ENCODE measurements around the gene KANK3. TPM values are rescaled to one million over a fixed set of nuclear protein-coding genes. Genes with fewer than 3 reads are reported as not detected.
"Not testable (repeated sequence)": the region's sequence is repeated elsewhere in the genome, so short reads cannot be mapped to it uniquely, and the experiment has no call there.

The KANK3 gene
- total and polyA plus RNA-seq, 3 experiments from 2014 or later = 0.97 to 3.6 (median 1.1) TPM

DNA sequence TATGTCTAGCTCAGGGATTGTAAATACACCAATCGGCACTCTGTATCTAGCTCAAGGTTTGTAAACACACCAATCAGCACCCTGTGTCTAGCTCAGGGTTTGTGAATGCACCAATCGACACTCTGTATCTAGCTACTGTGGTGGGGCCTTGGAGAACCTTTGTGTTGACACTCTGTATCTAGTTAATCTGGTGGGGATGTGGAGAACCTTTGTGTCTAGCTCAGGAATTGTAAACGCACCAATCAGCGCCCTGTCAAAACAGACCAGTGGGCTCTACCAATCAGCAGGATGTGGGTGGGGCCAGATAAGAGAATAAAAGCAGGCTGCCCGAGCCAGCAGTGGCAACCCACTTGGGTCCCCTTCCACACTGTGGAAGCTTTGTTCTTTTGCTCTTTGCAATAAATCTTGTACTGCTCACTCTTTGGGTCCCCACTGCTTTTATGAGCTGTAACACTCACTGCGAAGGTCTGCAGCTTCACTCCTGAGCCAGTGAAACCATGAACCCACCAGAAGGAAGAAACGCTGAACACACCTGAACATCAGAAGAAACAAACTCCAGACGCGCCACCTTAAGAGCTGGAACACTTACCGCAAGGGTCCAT lies 33.4 kb upstream of the KANK3 start:
- H3K27ac Mint-ChIP-seq; DNase-seq; CTCF ChIA-PET; H3K4me1 Mint-ChIP-seq; H3K27me3 Mint-ChIP-seq; H3K27ac ChIP-seq (ENCODE audit: low read depth, low read length); H3K4me3 Mint-ChIP-seq; H3K4me1 ChIP-seq (ENCODE audit: insufficient read depth, low read length); H3K36me3 Mint-ChIP-seq; H3K9me3 Mint-ChIP-seq; H3K27me3 ChIP-seq (ENCODE audit: insufficient read depth, low read length, poor library complexity, severe bottlenecking); H3K36me3 ChIP-seq (ENCODE audit: insufficient read depth, low read length); H3K4me3 ChIP-seq (ENCODE audit: low read length); H3K9me3 ChIP-seq (ENCODE audit: low read length): not testable (repeated sequence)
- POLR2A ChIA-PET = interaction anchor here (0.6 kb wide), 1 partner anchor 910 kb away, joined by 4 read pairs; no protein-coding TSS in a partner anchor

DNA sequence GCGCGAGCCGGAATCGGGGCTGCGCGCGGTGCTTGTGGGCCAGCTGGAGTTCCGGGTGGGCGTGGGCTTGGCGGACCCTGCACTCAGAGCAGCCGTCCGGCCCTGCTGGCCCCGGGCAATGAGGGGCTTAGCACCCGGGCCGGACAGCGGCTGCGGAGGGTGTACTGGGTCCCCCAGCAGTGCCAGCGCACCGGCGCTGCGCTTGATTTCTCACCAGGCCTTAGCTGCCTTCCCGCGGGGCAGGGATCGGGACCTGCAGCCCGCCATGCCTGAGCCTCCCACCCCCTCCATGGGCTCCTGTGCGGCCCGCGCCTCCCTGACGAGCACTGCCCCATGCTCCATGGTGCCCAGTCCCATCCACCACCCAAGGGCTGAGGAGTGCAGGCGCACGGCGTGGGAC lies 32.7 kb upstream of the KANK3 start:
- H3K4me3 Mint-ChIP-seq, CTCF ChIA-PET: not testable (repeated sequence)

DNA sequence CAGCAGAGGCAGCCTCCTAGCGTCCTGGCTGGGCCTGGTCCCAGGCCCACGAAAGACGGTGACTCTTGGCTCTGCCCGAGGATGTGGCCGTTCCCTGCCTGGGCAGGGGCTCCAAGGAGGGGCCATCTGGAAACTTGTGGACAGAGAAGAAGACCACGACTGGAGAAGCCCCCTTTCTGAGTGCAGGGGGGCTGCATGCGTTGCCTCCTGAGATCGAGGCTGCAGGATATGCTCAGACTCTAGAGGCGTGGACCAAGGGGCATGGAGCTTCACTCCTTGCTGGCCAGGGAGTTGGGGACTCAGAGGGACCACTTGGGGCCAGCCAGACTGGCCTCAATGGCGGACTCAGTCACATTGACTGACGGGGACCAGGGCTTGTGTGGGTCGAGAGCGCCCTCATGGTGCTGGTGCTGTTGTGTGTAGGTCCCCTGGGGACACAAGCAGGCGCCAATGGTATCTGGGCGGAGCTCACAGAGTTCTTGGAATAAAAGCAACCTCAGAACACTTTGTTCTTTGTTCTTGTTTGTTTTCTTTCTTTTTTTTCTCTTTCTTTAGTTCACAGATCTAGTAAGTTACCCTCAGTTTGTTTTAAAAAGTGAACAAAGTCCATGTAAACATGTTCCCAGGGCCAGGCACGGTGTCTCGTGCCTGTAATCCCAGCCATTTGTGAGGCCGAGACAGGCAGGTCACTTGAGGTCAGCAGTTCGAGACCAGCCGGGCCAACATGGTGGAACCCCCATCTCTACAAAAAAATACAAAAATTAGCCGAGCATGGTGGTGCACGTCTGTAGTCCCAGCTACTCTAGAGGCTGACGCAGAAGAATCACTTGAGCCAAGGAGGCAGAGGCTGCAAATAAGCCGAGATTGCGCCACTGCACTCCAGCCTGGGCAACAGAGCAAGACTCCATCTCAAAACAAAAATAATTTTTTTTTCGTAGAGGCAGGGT lies 31.1 kb upstream of the KANK3 start:
- H3K9me3 ChIP-seq (ENCODE audit: low read length) = no peaks in the 10 kb centered on the region
- no peaks in the 10 kb centered on the region for H3K27me3 ChIP-seq (ENCODE audit: insufficient read depth, low read length, poor library complexity, severe bottlenecking)
- Mint-ChIP-seq H3K27ac (no peak overlapping the region), H3K36me3 (peaks cover 0 to 2% (median 0%) of the 10 kb centered on the region in 3 donors), H3K27me3 (peaks cover 0 to 4% of the 10 kb centered on the region in 2 donors), H3K4me1 (peaks cover 6% of the 10 kb centered on the region in 3 donors), H3K4me3 (peak overlapping the region in 1 of 7 donors; percentile 27), H3K9me3 (no peaks in the 10 kb centered on the region)
- no peak overlapping the region for H3K27ac ChIP-seq (ENCODE audit: low read depth, low read length)
- no peaks in the 10 kb centered on the region for H3K4me1 ChIP-seq (ENCODE audit: insufficient read depth, low read length)
- no peak for DNase-seq
- ChIA-PET POLR2A (no interaction called here), CTCF (interaction anchor here (0.9 kb wide), 1 partner anchor 14 kb away, joined by 3 read pairs; no protein-coding TSS in a partner anchor)
- no peak overlapping the region for H3K4me3 ChIP-seq (ENCODE audit: low read length)
- no peaks in the 10 kb centered on the region for H3K36me3 ChIP-seq (ENCODE audit: insufficient read depth, low read length)

More for the DNA sequence above, 32.7 kb upstream of the KANK3 start:
- H3K27me3 Mint-ChIP-seq; H3K27ac ChIP-seq (ENCODE audit: low read depth, low read length); H3K4me1 ChIP-seq (ENCODE audit: insufficient read depth, low read length); H3K27me3 ChIP-seq (ENCODE audit: insufficient read depth, low read length, poor library complexity, severe bottlenecking); H3K27ac Mint-ChIP-seq; H3K9me3 ChIP-seq (ENCODE audit: low read length); H3K36me3 Mint-ChIP-seq; DNase-seq; H3K9me3 Mint-ChIP-seq; H3K36me3 ChIP-seq (ENCODE audit: insufficient read depth, low read length); H3K4me3 ChIP-seq (ENCODE audit: low read length); POLR2A ChIA-PET; H3K4me1 Mint-ChIP-seq: not testable (repeated sequence)

DNA sequence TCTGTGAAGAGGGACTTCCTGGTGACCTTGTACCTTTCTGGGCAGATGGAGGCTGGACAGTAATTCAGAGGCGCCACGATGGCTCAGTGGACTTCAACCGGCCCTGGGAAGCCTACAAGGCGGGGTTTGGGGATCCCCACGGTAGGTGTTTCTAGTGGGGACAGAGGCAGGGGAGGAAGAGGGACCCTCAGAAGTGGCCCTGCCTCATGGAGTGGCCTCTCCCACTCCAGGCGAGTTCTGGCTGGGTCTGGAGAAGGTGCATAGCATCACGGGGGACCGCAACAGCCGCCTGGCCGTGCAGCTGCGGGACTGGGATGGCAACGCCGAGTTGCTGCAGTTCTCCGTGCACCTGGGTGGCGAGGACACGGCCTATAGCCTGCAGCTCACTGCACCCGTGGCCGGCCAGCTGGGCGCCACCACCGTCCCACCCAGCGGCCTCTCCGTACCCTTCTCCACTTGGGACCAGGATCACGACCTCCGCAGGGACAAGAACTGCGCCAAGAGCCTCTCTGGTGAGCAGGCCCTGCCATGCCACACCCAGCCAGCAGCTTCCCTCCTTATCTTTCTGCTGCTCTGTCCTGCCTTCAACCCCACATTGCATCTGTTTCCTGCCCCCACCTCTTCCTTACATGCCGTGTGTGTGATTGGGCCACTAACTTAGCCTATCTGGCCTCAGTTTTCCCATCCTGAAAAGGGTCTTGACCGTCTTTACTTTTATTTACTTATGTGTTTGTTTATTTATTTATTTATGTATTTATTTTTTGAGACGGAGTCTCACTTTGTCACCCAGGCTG lies 28.1 kb upstream of the KANK3 start:
- H3K27ac Mint-ChIP-seq = no peak overlapping the region
- peak overlapping the region; percentile 31 for H3K27ac ChIP-seq (ENCODE audit: low read depth, low read length)
- H3K4me1 ChIP-seq (ENCODE audit: insufficient read depth, low read length) = no peaks in the 10 kb centered on the region
- no peaks in the 10 kb centered on the region for H3K36me3 ChIP-seq (ENCODE audit: insufficient read depth, low read length)
- CTCF ChIA-PET = interaction anchor here (0.7 kb wide), 1 partner anchor 17 kb away, joined by 3 read pairs; no protein-coding TSS in a partner anchor
- H3K4me3 Mint-ChIP-seq = no peak overlapping the region
- H3K4me1 Mint-ChIP-seq = no peaks in the 10 kb centered on the region
- no peaks in the 10 kb centered on the region for H3K27me3 ChIP-seq (ENCODE audit: insufficient read depth, low read length, poor library complexity, severe bottlenecking)
- no peaks in the 10 kb centered on the region for H3K36me3 Mint-ChIP-seq
- no peak for DNase-seq
- POLR2A ChIA-PET = no interaction called here
- H3K27me3 Mint-ChIP-seq = peaks cover 12 to 25% of the 10 kb centered on the region in 2 donors
- no peaks in the 10 kb centered on the region for H3K9me3 ChIP-seq (ENCODE audit: low read length)
- H3K9me3 Mint-ChIP-seq = no peaks in the 10 kb centered on the region
- H3K4me3 ChIP-seq (ENCODE audit: low read length) = no peak overlapping the region

DNA sequence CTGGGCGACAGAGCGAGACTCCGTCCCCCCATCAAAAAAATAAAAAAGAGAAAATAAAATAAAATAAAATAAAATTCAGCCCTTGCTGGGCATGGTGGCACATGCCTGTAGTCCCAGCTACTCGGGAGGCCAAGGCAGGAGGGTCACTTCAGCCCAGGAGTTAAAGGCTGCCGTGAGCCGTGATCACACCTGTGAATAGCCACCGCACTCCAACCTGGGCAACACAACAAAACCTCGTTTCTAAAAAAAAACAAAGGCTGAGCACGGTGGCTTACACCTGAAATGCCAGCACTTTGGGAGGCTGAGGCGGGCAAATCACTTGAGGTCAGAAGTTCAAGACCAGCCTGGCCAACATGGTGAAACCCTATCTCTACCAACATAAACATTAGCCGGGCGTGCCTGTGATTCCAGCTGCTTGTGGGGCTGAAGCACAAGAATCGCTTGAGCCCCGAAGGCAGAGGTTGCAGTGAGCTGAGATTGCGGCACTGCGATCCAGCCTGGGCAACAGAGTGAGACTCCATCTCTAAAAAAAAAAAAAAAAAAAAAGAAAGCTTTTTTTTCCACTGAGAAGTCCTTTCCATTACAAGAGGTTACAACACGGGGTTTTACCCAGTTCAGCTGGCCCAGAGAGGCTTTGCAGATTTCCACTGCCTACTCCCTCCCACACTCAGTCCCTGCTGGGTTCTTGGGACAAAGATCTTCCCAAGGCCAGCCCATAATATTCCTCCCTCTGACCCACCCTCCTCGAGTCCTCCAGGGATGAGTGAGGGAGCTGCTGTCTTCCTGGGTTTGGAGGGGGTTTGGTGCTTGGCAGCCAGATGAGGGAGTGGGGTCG lies 27.3 kb upstream of the KANK3 start:
- no peak overlapping the region for H3K4me3 ChIP-seq (ENCODE audit: low read length)
- peak overlapping the region; percentile 31 for H3K27ac ChIP-seq (ENCODE audit: low read depth, low read length)
- Mint-ChIP-seq H3K36me3 (no peaks in the 10 kb centered on the region), H3K4me3 (no peak overlapping the region), H3K27ac (no peak overlapping the region), H3K4me1 (no peaks in the 10 kb centered on the region), H3K27me3 (peaks cover 18 to 33% of the 10 kb centered on the region in 2 donors), H3K9me3 (no peaks in the 10 kb centered on the region)
- H3K36me3 ChIP-seq (ENCODE audit: insufficient read depth, low read length) = no peaks in the 10 kb centered on the region
- ChIA-PET POLR2A (interaction anchor here (0.7 kb wide), 1 partner anchor 45 kb away, joined by 4 read pairs; no protein-coding TSS in a partner anchor), CTCF (no interaction called here)
- DNase-seq = no peak
- H3K4me1 ChIP-seq (ENCODE audit: insufficient read depth, low read length) = no peaks in the 10 kb centered on the region
- no peaks in the 10 kb centered on the region for H3K9me3 ChIP-seq (ENCODE audit: low read length)
- no peaks in the 10 kb centered on the region for H3K27me3 ChIP-seq (ENCODE audit: insufficient read depth, low read length, poor library complexity, severe bottlenecking)

DNA sequence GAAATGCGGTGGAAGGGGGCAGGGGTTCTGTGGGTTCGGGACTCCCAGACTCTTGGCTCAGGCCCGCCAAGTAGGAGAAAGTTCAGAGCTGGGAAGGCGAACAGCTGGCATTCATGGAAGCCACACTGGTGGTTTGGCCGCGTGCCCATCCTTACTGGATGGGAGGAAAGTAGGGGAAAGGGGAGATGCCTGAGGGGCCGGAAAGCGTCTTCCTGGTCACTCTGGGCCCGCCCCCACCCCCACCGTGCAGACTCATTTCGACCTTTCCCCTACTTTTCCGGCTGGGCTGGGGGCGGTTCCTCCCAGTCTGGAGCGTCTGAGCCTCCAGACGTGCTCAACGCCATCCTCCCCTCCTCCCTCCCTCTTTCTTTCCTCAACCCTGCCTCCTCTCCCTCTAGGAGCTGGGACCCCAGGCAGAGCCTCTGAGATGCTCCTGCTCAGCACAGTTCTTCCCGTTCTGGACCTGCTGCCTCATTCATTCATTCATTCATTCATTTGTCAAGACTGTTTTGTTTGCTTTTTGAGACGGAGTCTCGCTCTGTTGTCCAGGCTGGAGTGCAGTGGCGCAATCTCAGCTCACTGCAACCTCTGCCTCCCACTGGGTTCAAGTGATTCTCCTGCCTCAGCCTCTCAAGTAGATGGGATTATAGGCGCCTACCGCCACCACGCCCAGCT lies 24.4 kb upstream of the KANK3 start:
- no peak overlapping the region for H3K27ac ChIP-seq (ENCODE audit: low read depth, low read length)
- CTCF ChIA-PET = interaction anchor here (2.4 kb wide), 1 partner anchor 14 kb away, joined by 10 read pairs; no protein-coding TSS in a partner anchor
- Mint-ChIP-seq H3K27me3 (peaks cover 20 to 46% of the 10 kb centered on the region in 2 donors), H3K4me3 (peak overlapping the region in 1 of 7 donors; percentile 48), H3K27ac (no peak overlapping the region), H3K9me3 (no peaks in the 10 kb centered on the region), H3K4me1 (peaks cover 4 to 15% (median 14%) of the 10 kb centered on the region in 3 donors), H3K36me3 (no peaks in the 10 kb centered on the region)
- no peak for DNase-seq
- H3K9me3 ChIP-seq (ENCODE audit: low read length) = no peaks in the 10 kb centered on the region
- H3K4me3 ChIP-seq (ENCODE audit: low read length) = no peak overlapping the region
- peaks cover 5% of the 10 kb centered on the region for H3K4me1 ChIP-seq (ENCODE audit: insufficient read depth, low read length)
- H3K27me3 ChIP-seq (ENCODE audit: insufficient read depth, low read length, poor library complexity, severe bottlenecking) = peaks cover 7% of the 10 kb centered on the region
- POLR2A ChIA-PET = no interaction called here
- no peaks in the 10 kb centered on the region for H3K36me3 ChIP-seq (ENCODE audit: insufficient read depth, low read length)

DNA sequence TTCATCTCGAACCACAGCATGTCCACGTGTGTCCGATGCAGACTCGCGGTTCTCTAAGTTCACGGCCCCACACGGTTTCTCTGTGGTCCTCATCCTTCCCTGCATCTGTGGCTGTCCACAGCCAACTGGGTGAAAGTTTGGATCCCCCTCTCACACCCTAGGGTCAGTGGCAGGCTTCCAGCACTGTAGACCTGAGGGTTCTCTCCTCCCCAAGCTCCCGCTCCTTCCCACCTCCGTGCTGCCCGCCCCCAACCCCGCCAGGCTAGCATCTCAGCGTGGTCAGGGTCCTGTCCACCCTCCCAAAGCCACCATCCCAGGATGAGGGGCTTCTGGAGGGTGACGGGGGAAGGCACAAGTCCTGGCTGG lies 23.9 kb upstream of the KANK3 start:
- Histone ChIP-seq H3K27ac (ENCODE audit: low read depth, low read length) (no peak overlapping the region), H3K9me3 (ENCODE audit: low read length) (no peaks in the 10 kb centered on the region), H3K36me3 (ENCODE audit: insufficient read depth, low read length) (no peaks in the 10 kb centered on the region), H3K27me3 (ENCODE audit: insufficient read depth, low read length, poor library complexity, severe bottlenecking) (peaks cover 9% of the 10 kb centered on the region), H3K4me3 (ENCODE audit: low read length) (no peak overlapping the region), H3K4me1 (ENCODE audit: insufficient read depth, low read length) (peaks cover 5% of the 10 kb centered on the region)
- Mint-ChIP-seq H3K4me1 (peaks cover 4 to 15% (median 14%) of the 10 kb centered on the region in 3 donors), H3K27me3 (peaks cover 23 to 46% of the 10 kb centered on the region in 2 donors), H3K9me3 (no peaks in the 10 kb centered on the region), H3K27ac (no peak overlapping the region), H3K4me3 (no peak overlapping the region), H3K36me3 (no peaks in the 10 kb centered on the region)
- CTCF ChIA-PET = interaction anchor here (2.2 kb wide), 1 partner anchor 13 kb away, joined by 11 read pairs; no protein-coding TSS in a partner anchor
- POLR2A ChIA-PET = no interaction called here
- DNase-seq = no peak

All from CD8-positive, alpha-beta memory T cell (primary cell).